Stimulated activated CD8-positive, alpha-beta memory T cell treated with anti-CD3 and anti-CD28 coated beads, Interleukin-12 subunit alpha, Interleukin-12 subunit beta, amount 100 ng/mL, for 24 hours (primary cell): ENCODE data around the gene C3orf22.
"Not testable (repeated sequence)": the region's sequence is repeated elsewhere in the genome, so short reads cannot be mapped to it uniquely, and the experiment has no call there.

Source experiments
- DNase-seq: peaks from one replicate; pipeline ENCODE4 v3.0.0-alpha.2; 2020; ENCODE audit errors: extremely low read depth

Gene C3orf22

GRCh38 chr3:126558336-126559071 lies at the start of gene C3orf22:
C3orf22 (minus strand) TSS chr3:126558932; CDS start chr3:126553390, 5,542 bp downstream.
- no peak for DNase-seq

- DNase-seq = no peak
These were observed 48.6 kb upstream of the C3orf22 start for GRCh38 chr3:126607214-126607908.

GRCh38 chr3:126606001-126606400 lies 47.3 kb upstream of the C3orf22 start:
- DNase-seq = no peak

- no peak for DNase-seq
These were observed 46.0 kb upstream of the C3orf22 start for GRCh38 chr3:126604691-126605090.

GRCh38 chr3:126599101-126599500 lies 40.4 kb upstream of the C3orf22 start:
- DNase-seq = no peak

GRCh38 chr3:126595479-126595878 lies 36.7 kb upstream of the C3orf22 start:
- not testable (repeated sequence) for DNase-seq

- DNase-seq = not testable (repeated sequence)
These were observed 32.8 kb upstream of the C3orf22 start for GRCh38 chr3:126591515-126591914.

GRCh38 chr3:126582311-126582710 lies 23.6 kb upstream of the C3orf22 start:
- DNase-seq = no peak

GRCh38 chr3:126581569-126581968 lies 22.8 kb upstream of the C3orf22 start:
- DNase-seq = no peak

GRCh38 chr3:126580746-126581145 lies 22.0 kb upstream of the C3orf22 start:
- no peak for DNase-seq

GRCh38 chr3:126578702-126579101 lies 20.0 kb upstream of the C3orf22 start:
- DNase-seq = no peak

- no peak for DNase-seq
These were observed 18.5 kb upstream of the C3orf22 start for GRCh38 chr3:126577261-126577660.

GRCh38 chr3:126573492-126574117 lies 14.9 kb upstream of the C3orf22 start:
- DNase-seq = no peak

GRCh38 chr3:126571078-126571477 lies 12.3 kb upstream of the C3orf22 start:
- DNase-seq = no peak

- no peak for DNase-seq
These were observed 11.4 kb upstream of the C3orf22 start for GRCh38 chr3:126570103-126570541.

- DNase-seq = no peak
These were observed 10.8 kb upstream of the C3orf22 start for GRCh38 chr3:126569390-126569975.

- no peak for DNase-seq
These were observed 10.1 kb upstream of the C3orf22 start for GRCh38 chr3:126568776-126569342.

GRCh38 chr3:126567696-126568438 lies 9.1 kb upstream of the C3orf22 start:
- no peak for DNase-seq

GRCh38 chr3:126562737-126563276 lies 4.1 kb upstream of the C3orf22 start:
- no peak for DNase-seq

GRCh38 chr3:126557761-126558160 lies 971 bp downstream of the C3orf22 start:
- DNase-seq = no peak

GRCh38 chr3:126557415-126557745 lies 1.4 kb downstream of the C3orf22 start:
- DNase-seq = no peak
